IPS-15b (cell line): ENCODE results near the gene MRPS10.

ENCODE experiments used
- H3K27me3 ChIP-seq: one replicate; pipeline ENCODE4 v1.6.1; 2013; ENCODE audit warnings: low read length; ENCODE audit not compliant: control insufficient read depth, insufficient read depth
- H3K36me3 ChIP-seq: one replicate; pipeline ENCODE4 v1.6.1; 2013; ENCODE audit warnings: low read length; ENCODE audit not compliant: control insufficient read depth, insufficient read depth
- H3K4me1 ChIP-seq: one replicate; pipeline ENCODE4 v1.6.1; 2013; ENCODE audit warnings: mild to moderate bottlenecking, low read length; ENCODE audit not compliant: control insufficient read depth, insufficient read depth
- H3K4me3 ChIP-seq: one replicate; pipeline ENCODE4 v1.5.1; 2013; ENCODE audit warnings: low read depth, low read length
- H3K9ac ChIP-seq: one replicate; pipeline ENCODE4 v1.6.1; 2013; ENCODE audit warnings: low read depth, mild to moderate bottlenecking, low read length
- H3K9me3 ChIP-seq: one replicate; pipeline ENCODE4 v1.6.1; 2013; ENCODE audit warnings: mild to moderate bottlenecking, low read length; ENCODE audit not compliant: control insufficient read depth, insufficient read depth

The MRPS10 gene

GRCh38 chr6:42168650-42169049 is 49.0 kb downstream of the MRPS10 start:
- H3K4me1 ChIP-seq: peaks cover 6% of the 10 kb centered on the region
- H3K9me3 ChIP-seq: no peaks in the 10 kb centered on the region
- H3K9ac ChIP-seq: no peak overlapping the region
- no peaks in the 10 kb centered on the region for H3K36me3 ChIP-seq
- no peaks in the 10 kb centered on the region for H3K27me3 ChIP-seq
- no peak overlapping the region for H3K4me3 ChIP-seq

DNA sequence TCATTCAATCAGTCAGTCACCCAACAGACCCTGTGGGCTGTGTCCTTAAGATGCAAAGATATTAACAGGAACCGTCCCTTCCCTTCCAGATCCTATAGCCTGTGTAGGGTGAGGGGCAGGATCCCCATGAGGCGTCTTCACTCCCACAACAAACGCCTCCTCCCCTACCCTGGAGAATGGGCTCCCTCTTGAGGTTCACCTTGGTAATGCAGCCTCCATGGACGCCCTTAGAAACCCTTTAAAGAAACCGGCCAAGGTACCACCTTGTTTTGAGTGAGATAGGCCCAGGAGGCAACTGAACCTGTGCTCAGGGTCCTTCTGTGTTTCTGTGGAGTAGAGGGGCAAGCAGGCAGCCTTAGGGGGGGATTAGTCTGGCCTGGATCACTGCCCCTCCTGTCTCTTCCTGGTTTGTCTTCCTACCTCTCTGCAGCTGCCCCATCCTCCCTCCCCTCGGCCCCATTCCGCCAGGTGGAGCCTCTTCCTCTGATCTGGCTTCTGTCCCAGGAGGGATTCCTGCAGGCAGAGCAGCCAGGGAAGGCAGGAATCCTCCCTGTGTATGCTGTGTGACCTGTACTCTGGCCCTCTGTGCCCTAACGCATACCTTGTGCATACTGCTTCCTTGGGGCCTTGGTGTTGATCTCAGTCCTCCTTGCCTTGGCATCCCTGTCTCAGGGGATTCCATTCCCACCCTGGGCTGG is 51.1 kb downstream of the MRPS10 start:
- H3K4me3 ChIP-seq: no peak overlapping the region
- H3K9ac ChIP-seq: peak overlapping the region; percentile 38
- peaks cover 11% of the 10 kb centered on the region for H3K4me1 ChIP-seq

GRCh38 chr6:42165016-42165415 is 52.6 kb downstream of the MRPS10 start:
- no peaks in the 10 kb centered on the region for H3K9me3 ChIP-seq
- no peak overlapping the region for H3K9ac ChIP-seq
- peaks cover 11% of the 10 kb centered on the region for H3K4me1 ChIP-seq

More for the DNA sequence above, 51.1 kb downstream of the MRPS10 start:
- Histone ChIP-seq H3K27me3 (no peaks in the 10 kb centered on the region), H3K9me3 (no peaks in the 10 kb centered on the region), H3K36me3 (no peaks in the 10 kb centered on the region)

GRCh38 chr6:42163981-42164380 is 53.7 kb downstream of the MRPS10 start:
- Histone ChIP-seq H3K36me3 (no peaks in the 10 kb centered on the region), H3K4me3 (no peak overlapping the region), H3K27me3 (no peaks in the 10 kb centered on the region), H3K9ac (no peak overlapping the region), H3K9me3 (no peaks in the 10 kb centered on the region), H3K4me1 (peaks cover 11% of the 10 kb centered on the region)

More at GRCh38 chr6:42165016-42165415, 52.6 kb downstream of the MRPS10 start:
- H3K27me3 ChIP-seq: no peaks in the 10 kb centered on the region
- no peak overlapping the region for H3K4me3 ChIP-seq
- H3K36me3 ChIP-seq: no peaks in the 10 kb centered on the region

- Histone ChIP-seq H3K4me3 (no peak overlapping the region), H3K4me1 (peaks cover 11% of the 10 kb centered on the region), H3K27me3 (no peaks in the 10 kb centered on the region), H3K9me3 (no peaks in the 10 kb centered on the region), H3K9ac (no peak overlapping the region), H3K36me3 (no peaks in the 10 kb centered on the region)
Measured at GRCh38 chr6:42162812-42163211, 54.8 kb downstream of the MRPS10 start.

DNA sequence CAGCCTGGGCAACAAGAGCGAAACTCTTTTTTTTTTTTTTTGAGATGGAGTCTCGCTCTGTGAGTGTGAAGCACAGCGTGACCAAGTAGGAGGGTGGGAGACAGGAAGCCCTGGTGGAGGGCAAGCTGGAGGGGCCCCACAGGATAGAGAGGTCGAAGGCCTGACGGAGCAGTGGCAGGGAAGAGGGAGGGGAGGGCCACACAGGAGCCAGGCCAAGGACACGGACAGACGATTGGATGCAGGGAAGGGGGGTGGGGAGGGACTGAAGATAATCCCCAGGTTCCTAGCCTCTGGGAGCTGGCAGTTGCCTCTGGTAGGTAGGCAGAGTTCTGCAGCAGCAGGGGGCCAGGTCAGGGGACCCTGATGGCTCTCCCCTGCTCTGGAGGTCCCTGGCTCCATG is 55.3 kb downstream of the MRPS10 start:
- no peak overlapping the region for H3K4me3 ChIP-seq
- no peaks in the 10 kb centered on the region for H3K27me3 ChIP-seq
- H3K36me3 ChIP-seq: no peaks in the 10 kb centered on the region
- H3K9ac ChIP-seq: no peak overlapping the region
- no peaks in the 10 kb centered on the region for H3K9me3 ChIP-seq
- peaks cover 11% of the 10 kb centered on the region for H3K4me1 ChIP-seq

DNA sequence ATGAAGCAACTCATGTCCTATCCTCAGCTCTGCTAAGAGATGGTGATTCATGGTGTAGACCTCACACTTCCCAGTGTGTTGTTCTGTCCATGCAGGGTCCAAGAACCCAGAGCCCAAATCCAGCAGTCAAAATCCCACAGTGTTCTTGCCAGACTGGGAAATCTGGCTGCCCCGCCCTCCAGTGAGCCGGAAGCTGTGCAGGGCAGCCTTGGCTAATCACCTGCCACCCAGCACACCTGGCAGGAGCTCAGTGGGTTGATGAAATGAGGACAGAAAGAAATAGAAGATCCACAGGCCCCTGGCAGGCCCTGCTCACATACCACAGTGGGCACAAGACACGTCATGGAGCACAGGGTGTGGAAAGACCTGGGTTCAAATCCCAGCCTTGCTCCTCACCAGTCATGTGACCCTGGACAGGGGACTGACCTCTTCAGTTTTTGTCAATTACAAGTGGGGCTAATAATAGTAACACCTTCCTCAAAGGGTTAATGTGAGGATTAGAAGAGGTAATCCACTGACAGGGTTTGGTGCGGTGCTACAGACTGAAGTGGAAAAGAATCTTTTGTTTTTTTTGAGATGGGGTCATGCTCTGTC is 58.1 kb downstream of the MRPS10 start:
- Histone ChIP-seq H3K9ac (no peak overlapping the region), H3K9me3 (no peaks in the 10 kb centered on the region), H3K4me3 (no peak overlapping the region), H3K4me1 (peaks cover 12% of the 10 kb centered on the region), H3K27me3 (no peaks in the 10 kb centered on the region), H3K36me3 (no peaks in the 10 kb centered on the region)

DNA sequence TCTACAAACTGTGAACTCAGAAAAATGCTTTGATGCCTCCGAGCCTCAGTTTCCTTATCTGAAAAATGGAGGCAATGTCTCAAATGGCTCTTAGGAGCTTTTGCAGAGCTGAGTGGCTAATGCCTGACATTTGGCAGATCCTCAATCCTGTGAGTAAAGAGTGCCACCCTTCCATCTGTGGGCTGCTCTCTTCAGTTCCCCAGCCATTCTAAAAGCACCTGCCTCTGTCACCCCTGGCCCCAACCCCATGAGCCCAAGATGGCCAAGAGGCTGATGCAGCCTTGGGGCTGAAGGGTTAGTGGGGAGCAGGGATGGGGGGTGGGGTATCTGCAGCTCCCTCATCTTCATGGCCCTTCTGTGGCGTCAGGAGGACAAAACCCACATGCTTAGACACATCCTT is 59.0 kb downstream of the MRPS10 start:
- no peak overlapping the region for H3K9ac ChIP-seq
- H3K36me3 ChIP-seq: no peaks in the 10 kb centered on the region
- no peak overlapping the region for H3K4me3 ChIP-seq

GRCh38 chr6:42158011-42158410 is 59.6 kb downstream of the MRPS10 start:
- H3K9me3 ChIP-seq: no peaks in the 10 kb centered on the region
- H3K4me3 ChIP-seq: no peak overlapping the region
- H3K9ac ChIP-seq: no peak overlapping the region
- H3K36me3 ChIP-seq: no peaks in the 10 kb centered on the region
- H3K4me1 ChIP-seq: peaks cover 9% of the 10 kb centered on the region
- no peaks in the 10 kb centered on the region for H3K27me3 ChIP-seq

More for the DNA sequence above, 59.0 kb downstream of the MRPS10 start:
- H3K4me1 ChIP-seq: peaks cover 9% of the 10 kb centered on the region
- no peaks in the 10 kb centered on the region for H3K27me3 ChIP-seq
- H3K9me3 ChIP-seq: no peaks in the 10 kb centered on the region
